Neural cell (in vitro differentiated cells): ENCODE data around the gene CYREN. TPM values are rescaled to one million over a fixed set of nuclear protein-coding genes. Genes with fewer than 3 reads are reported as not detected.

Experiments used
- H2AFZ ChIP-seq: fragments of 200-600, 300-800 bp; sonication (generic), shearing (Covaris generic); 2 replicates; pipeline ENCODE4 v1.6.0; 2014; ENCODE audit warnings: low read depth, mild to moderate bottlenecking, antibody characterized with exemption, low read length, moderate library complexity
- H3F3A ChIP-seq: fragments of 200-600 bp; shearing (Covaris generic); 2 replicates; pipeline ENCODE4 v1.6.1; 2016; ENCODE audit warnings: mild to moderate bottlenecking, moderate library complexity, mixed read lengths, antibody characterized with exemption, low read length; ENCODE audit not compliant: insufficient read depth, poor library complexity, severe bottlenecking
- H3K27ac ChIP-seq: fragments of 200-600, 300-800 bp; sonication (generic), shearing (Covaris generic); 2 replicates; pipeline ENCODE4 v1.5.1; 2014; ENCODE audit warnings: mild to moderate bottlenecking, low read length, moderate library complexity
- H3K27me3 ChIP-seq: fragments of 300-800, 200-600 bp; sonication (generic), shearing (Covaris generic); 2 replicates; pipeline ENCODE4 v1.6.0; 2014; ENCODE audit warnings: mild to moderate bottlenecking, low read depth, low read length, moderate library complexity; ENCODE audit not compliant: insufficient read depth
- H3K36me3 ChIP-seq: fragments of 300-800, 200-600 bp; sonication (generic), shearing (Covaris generic); 2 replicates; pipeline ENCODE4 v1.5.1; 2014; ENCODE audit warnings: mild to moderate bottlenecking, antibody characterized with exemption, low read length, moderate library complexity; ENCODE audit not compliant: insufficient read depth
- H3K4me2 ChIP-seq: fragments of 300-800, 200-600 bp; sonication (generic), shearing (Covaris generic); 2 replicates; pipeline ENCODE4 v1.6.0; 2014; ENCODE audit warnings: mild to moderate bottlenecking, low read length
- H3K4me3 ChIP-seq: fragments of 300-800, 200-600 bp; sonication (generic), shearing (Covaris generic); 2 replicates; pipeline ENCODE4 v1.5.1; 2014; ENCODE audit warnings: mild to moderate bottlenecking, low read length, moderate library complexity
- H3K79me2 ChIP-seq: fragments of 200-600 bp; shearing (Covaris generic); replicated peaks from 2 replicates; pipeline ENCODE4 v1.6.0; 2014; ENCODE audit warnings: mild to moderate bottlenecking, low read length, moderate library complexity; ENCODE audit not compliant: insufficient read depth
- H3K9ac ChIP-seq: fragments of 300-800, 200-600 bp; sonication (generic), shearing (Covaris generic); 2 replicates; pipeline ENCODE4 v1.6.1; 2016; ENCODE audit warnings: mild to moderate bottlenecking, low read length, mixed read lengths
- H3K9me2 ChIP-seq: fragments of 200-600 bp; shearing (Covaris generic); 2 replicates; pipeline ENCODE4 v1.6.1; 2016; ENCODE audit warnings: mild to moderate bottlenecking, low read length, mixed read lengths; ENCODE audit not compliant: insufficient read depth
- H3K9me3 ChIP-seq: fragments of 200-600, 300-800 bp; sonication (generic), shearing (Covaris generic); 2 replicates; pipeline ENCODE4 v1.6.1; 2016; ENCODE audit warnings: mild to moderate bottlenecking, mixed run types, low read length, moderate library complexity, mixed read lengths
- H4K20me1 ChIP-seq: fragments of 200-600 bp; shearing (Covaris generic); 2 replicates; pipeline ENCODE4 v1.6.1; 2016; ENCODE audit warnings: mild to moderate bottlenecking, mixed run types; ENCODE audit not compliant: insufficient read depth
- EP300 ChIP-seq: fragments of 450-650 bp; conservative IDR thresholded peaks from 2 replicates; pipeline ENCODE4 v1.6.1; 2014; ENCODE audit warnings: antibody characterized with exemption, mild to moderate bottlenecking, moderate library complexity; ENCODE audit not compliant: poor library complexity, severe bottlenecking
- EZH2 ChIP-seq: fragments of 200-600, 300-800 bp; shearing (Covaris generic), sonication (generic); IDR thresholded peaks from 2 replicates; pipeline ENCODE4 v1.6.1; 2014; ENCODE audit warnings: antibody characterized with exemption, low read length, borderline replicate concordance, mild to moderate bottlenecking; ENCODE audit not compliant: insufficient read depth, poor library complexity, severe bottlenecking
- MXI1 ChIP-seq: fragments of 450-650 bp; conservative IDR thresholded peaks from 2 replicates; pipeline ENCODE4 v1.6.1; 2014; ENCODE audit warnings: antibody characterized with exemption, mild to moderate bottlenecking; ENCODE audit not compliant: poor library complexity, severe bottlenecking
- POLR2AphosphoS5 ChIP-seq: IDR thresholded peaks from 2 replicates; pipeline ENCODE4 v1.6.1; 2012
- RAD21 ChIP-seq: fragments of 450-650 bp; conservative IDR thresholded peaks from 2 replicates; pipeline ENCODE4 v1.6.1; 2014; ENCODE audit warnings: antibody characterized with exemption, mild to moderate bottlenecking, moderate library complexity
- SMC3 ChIP-seq: fragments of 450-650 bp; conservative IDR thresholded peaks from 2 replicates; pipeline ENCODE4 v1.6.1; 2014; ENCODE audit warnings: antibody characterized with exemption, mild to moderate bottlenecking, moderate library complexity; ENCODE audit not compliant: poor library complexity
- TAF1 ChIP-seq: IDR thresholded peaks from 2 replicates; pipeline ENCODE4 v1.6.1; 2012; ENCODE audit warnings: low read depth
- polyA plus RNA-seq: library from polyadenylated mRNA; depleted of rRNA; stranded (reverse); fragments of >200 nt; gene quantifications from 2 replicates; pipeline ENCODE4 v1.2.3, GENCODE V29; 2014
- TF ChIP-seq, protein P1 (sequence below): fragments of 450-650 bp; IDR thresholded peaks from 2 replicates; pipeline ENCODE4 v1.5.1; 2014; ENCODE audit warnings: antibody characterized with exemption, mild to moderate bottlenecking, moderate library complexity; ENCODE audit not compliant: poor library complexity, severe bottlenecking
- TF ChIP-seq, protein P2 (sequence below): IDR thresholded peaks from 2 replicates; pipeline ENCODE4 v1.6.1; 2012; ENCODE audit warnings: borderline replicate concordance

Gene CYREN
- polyA plus RNA-seq, 1 donor from 2014 or later, result 6.7 TPM

DNA sequence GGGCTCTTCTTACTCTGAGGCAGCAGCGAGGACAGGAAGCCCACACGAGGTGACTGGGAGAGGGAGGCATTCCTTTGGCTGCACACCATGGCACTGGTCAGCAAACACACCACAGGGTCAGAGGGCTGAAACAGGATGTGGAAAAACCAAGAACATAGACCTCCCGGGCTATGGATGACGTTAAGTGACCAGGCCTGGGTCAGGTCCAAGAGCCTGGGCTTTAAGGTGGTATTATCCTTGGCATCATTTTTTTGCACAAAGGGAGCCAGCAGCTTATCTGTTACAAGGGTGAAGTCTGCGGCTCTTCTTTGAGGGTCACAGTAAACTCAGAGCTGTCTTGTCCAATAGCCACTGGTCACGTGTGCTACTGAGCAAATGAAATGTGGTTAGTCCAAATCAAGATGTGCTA lies 33.8 kb upstream of the CYREN start:
- H3K9me2 ChIP-seq, result no peaks in the 10 kb centered on the region
- no peaks in the 10 kb centered on the region for H3K27me3 ChIP-seq
- no peaks in the 10 kb centered on the region for H3F3A ChIP-seq
- no peak overlapping the region for H3K4me3 ChIP-seq
- H3K4me2 ChIP-seq, result no peak overlapping the region
- H2AFZ ChIP-seq, result no peak overlapping the region
- no peak overlapping the region for H3K27ac ChIP-seq
- H3K9me3 ChIP-seq, result no peaks in the 10 kb centered on the region
- no peaks in the 10 kb centered on the region for H3K36me3 ChIP-seq
- H3K9ac ChIP-seq, result no peak overlapping the region
- H3K79me2 ChIP-seq, result no peaks in the 10 kb centered on the region
- no peak for TF ChIP-seq EZH2
- TF ChIP-seq MXI1, result no peak
- TF ChIP-seq SMC3, result no peak
- TF ChIP-seq RAD21, result no peak
- TF ChIP-seq, protein P1, sequence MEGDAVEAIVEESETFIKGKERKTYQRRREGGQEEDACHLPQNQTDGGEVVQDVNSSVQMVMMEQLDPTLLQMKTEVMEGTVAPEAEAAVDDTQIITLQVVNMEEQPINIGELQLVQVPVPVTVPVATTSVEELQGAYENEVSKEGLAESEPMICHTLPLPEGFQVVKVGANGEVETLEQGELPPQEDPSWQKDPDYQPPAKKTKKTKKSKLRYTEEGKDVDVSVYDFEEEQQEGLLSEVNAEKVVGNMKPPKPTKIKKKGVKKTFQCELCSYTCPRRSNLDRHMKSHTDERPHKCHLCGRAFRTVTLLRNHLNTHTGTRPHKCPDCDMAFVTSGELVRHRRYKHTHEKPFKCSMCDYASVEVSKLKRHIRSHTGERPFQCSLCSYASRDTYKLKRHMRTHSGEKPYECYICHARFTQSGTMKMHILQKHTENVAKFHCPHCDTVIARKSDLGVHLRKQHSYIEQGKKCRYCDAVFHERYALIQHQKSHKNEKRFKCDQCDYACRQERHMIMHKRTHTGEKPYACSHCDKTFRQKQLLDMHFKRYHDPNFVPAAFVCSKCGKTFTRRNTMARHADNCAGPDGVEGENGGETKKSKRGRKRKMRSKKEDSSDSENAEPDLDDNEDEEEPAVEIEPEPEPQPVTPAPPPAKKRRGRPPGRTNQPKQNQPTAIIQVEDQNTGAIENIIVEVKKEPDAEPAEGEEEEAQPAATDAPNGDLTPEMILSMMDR, result no peak
- no peak for TF ChIP-seq TAF1
- TF ChIP-seq EP300, result no peak
- no peak for TF ChIP-seq POLR2AphosphoS5
- TF ChIP-seq, protein P2, sequence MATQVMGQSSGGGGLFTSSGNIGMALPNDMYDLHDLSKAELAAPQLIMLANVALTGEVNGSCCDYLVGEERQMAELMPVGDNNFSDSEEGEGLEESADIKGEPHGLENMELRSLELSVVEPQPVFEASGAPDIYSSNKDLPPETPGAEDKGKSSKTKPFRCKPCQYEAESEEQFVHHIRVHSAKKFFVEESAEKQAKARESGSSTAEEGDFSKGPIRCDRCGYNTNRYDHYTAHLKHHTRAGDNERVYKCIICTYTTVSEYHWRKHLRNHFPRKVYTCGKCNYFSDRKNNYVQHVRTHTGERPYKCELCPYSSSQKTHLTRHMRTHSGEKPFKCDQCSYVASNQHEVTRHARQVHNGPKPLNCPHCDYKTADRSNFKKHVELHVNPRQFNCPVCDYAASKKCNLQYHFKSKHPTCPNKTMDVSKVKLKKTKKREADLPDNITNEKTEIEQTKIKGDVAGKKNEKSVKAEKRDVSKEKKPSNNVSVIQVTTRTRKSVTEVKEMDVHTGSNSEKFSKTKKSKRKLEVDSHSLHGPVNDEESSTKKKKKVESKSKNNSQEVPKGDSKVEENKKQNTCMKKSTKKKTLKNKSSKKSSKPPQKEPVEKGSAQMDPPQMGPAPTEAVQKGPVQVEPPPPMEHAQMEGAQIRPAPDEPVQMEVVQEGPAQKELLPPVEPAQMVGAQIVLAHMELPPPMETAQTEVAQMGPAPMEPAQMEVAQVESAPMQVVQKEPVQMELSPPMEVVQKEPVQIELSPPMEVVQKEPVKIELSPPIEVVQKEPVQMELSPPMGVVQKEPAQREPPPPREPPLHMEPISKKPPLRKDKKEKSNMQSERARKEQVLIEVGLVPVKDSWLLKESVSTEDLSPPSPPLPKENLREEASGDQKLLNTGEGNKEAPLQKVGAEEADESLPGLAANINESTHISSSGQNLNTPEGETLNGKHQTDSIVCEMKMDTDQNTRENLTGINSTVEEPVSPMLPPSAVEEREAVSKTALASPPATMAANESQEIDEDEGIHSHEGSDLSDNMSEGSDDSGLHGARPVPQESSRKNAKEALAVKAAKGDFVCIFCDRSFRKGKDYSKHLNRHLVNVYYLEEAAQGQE, result no peak
- no peaks in the 10 kb centered on the region for H4K20me1 ChIP-seq

DNA sequence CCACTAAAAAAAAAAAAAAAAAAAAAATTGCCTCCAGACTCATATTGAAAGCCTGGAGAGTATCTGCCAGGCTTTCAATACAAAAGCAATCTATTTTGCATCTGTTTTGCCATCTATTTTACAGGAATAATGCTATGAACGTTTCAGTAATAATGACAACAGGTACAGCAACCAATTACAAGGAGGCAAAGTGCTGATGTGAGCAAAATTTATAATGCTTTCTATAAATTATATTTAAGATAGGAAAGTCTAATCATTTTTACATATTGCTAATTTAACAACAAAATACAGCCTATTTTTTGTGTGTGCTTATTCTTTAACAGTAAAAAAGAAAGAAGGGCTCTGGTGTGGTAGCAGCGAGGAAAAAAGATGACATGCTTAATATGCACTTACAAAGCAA lies 30.8 kb upstream of the CYREN start:
- no peaks in the 10 kb centered on the region for H3F3A ChIP-seq
- no peaks in the 10 kb centered on the region for H3K9me2 ChIP-seq
- TF ChIP-seq EP300 (no peak), POLR2AphosphoS5 (no peak)
- no peak overlapping the region for H3K9ac ChIP-seq
- no peak overlapping the region for H3K27ac ChIP-seq
- no peaks in the 10 kb centered on the region for H4K20me1 ChIP-seq
- H2AFZ ChIP-seq, result no peak overlapping the region
- no peak overlapping the region for H3K4me3 ChIP-seq
- no peak overlapping the region for H3K4me2 ChIP-seq
- no peaks in the 10 kb centered on the region for H3K79me2 ChIP-seq
- H3K27me3 ChIP-seq, result no peaks in the 10 kb centered on the region
- no peaks in the 10 kb centered on the region for H3K36me3 ChIP-seq
- no peaks in the 10 kb centered on the region for H3K9me3 ChIP-seq

DNA sequence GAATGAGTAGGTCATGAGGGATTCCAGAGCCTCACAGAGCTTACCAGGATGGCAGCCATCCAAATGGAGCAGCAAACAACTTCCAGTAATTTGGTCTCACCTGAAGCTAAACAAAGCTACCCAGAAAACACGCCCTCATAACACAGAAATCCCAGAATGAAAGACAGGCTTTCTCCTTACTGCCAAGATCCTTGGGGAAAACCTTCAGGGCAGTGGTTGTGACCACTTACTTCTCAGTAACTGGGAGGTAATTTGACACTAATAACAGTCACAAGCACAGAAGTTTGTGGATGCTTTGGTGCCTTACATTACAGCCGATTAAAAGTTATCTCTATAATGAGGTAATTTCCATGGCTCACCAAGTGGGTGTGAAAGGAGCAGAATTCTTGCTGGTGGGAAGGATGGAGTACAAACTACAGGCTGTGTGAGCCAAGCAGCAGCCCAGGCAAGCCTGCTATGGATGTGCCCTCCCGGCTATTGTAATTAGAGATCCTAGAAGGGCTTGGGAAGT lies 30.4 kb upstream of the CYREN start:
- no peaks in the 10 kb centered on the region for H3K9me2 ChIP-seq
- H3K27ac ChIP-seq, result no peak overlapping the region
- no peak overlapping the region for H3K4me2 ChIP-seq
- H3K79me2 ChIP-seq, result no peaks in the 10 kb centered on the region
- no peak overlapping the region for H3K4me3 ChIP-seq
- H2AFZ ChIP-seq, result no peak overlapping the region
- no peaks in the 10 kb centered on the region for H3K9me3 ChIP-seq
- no peaks in the 10 kb centered on the region for H3K36me3 ChIP-seq
- TF ChIP-seq SMC3 (no peak), RAD21 (no peak), TAF1 (no peak), EZH2 (no peak), MXI1 (no peak), POLR2AphosphoS5 (no peak), EP300 (no peak)
- TF ChIP-seq, protein P2, result no peak
- TF ChIP-seq, protein P1, result no peak
- no peaks in the 10 kb centered on the region for H4K20me1 ChIP-seq
- H3K27me3 ChIP-seq, result no peaks in the 10 kb centered on the region
- no peak overlapping the region for H3K9ac ChIP-seq
- H3F3A ChIP-seq, result no peaks in the 10 kb centered on the region
